ENCODE measurements around the gene VANGL2. TPM values are rescaled to one million over a fixed set of nuclear protein-coding genes. Genes with fewer than 3 reads are reported as not detected.

The VANGL2 gene
- 12.3 TPM for total RNA-seq

- ATAC-seq = peak; percentile 80
Measured at GRCh38 chr1:160400223-160400645, at the start of gene VANGL2. Gene VANGL2 (plus strand): TSS chr1:160400564. CDS start chr1:160415838, 15,274 bp downstream.

- ATAC-seq = no peak
Measured at GRCh38 chr1:160351629-160352028, 48.7 kb upstream of the VANGL2 start.

GRCh38 chr1:160352555-160352954 is 47.8 kb upstream of the VANGL2 start:
- ATAC-seq = no peak

- ATAC-seq = no peak
Measured at GRCh38 chr1:160353223-160353622, 47.1 kb upstream of the VANGL2 start.

GRCh38 chr1:160354388-160354985 is 45.9 kb upstream of the VANGL2 start:
- peak; percentile 21 for ATAC-seq

GRCh38 chr1:160357286-160358002 is 42.9 kb upstream of the VANGL2 start:
- ATAC-seq = no peak

- ATAC-seq = no peak
Measured at GRCh38 chr1:160358073-160358472, 42.3 kb upstream of the VANGL2 start.

GRCh38 chr1:160359559-160360226 is 40.7 kb upstream of the VANGL2 start:
- no peak for ATAC-seq

- ATAC-seq = no peak
Measured at GRCh38 chr1:160360227-160360695, 40.1 kb upstream of the VANGL2 start.

GRCh38 chr1:160361199-160361598 is 39.2 kb upstream of the VANGL2 start:
- no peak for ATAC-seq

- ATAC-seq = no peak
Measured at GRCh38 chr1:160361814-160362167, 38.6 kb upstream of the VANGL2 start.

- no peak for ATAC-seq
Measured at GRCh38 chr1:160362168-160362957, 38.0 kb upstream of the VANGL2 start.

GRCh38 chr1:160363010-160363409 is 37.4 kb upstream of the VANGL2 start:
- ATAC-seq = no peak

GRCh38 chr1:160363951-160364735 is 36.2 kb upstream of the VANGL2 start:
- ATAC-seq = no peak

- ATAC-seq = no peak
Measured at GRCh38 chr1:160365325-160365724, 35.0 kb upstream of the VANGL2 start.

- ATAC-seq = no peak
Measured at GRCh38 chr1:160366731-160367515, 33.4 kb upstream of the VANGL2 start, which contains the start of gene NHLH1. Gene NHLH1 (plus strand): TSS chr1:160367071. CDS start chr1:160370732, 3,661 bp downstream.

- no peak for ATAC-seq
Measured at GRCh38 chr1:160367516-160367900, 32.9 kb upstream of the VANGL2 start.

- no peak for ATAC-seq
Measured at GRCh38 chr1:160367934-160368923, 32.1 kb upstream of the VANGL2 start.

GRCh38 chr1:160369087-160369486 is 31.3 kb upstream of the VANGL2 start:
- no peak for ATAC-seq

Measured in esophagus mucosa (tissue), 1 donor.